Naive thymus-derived CD8-positive, alpha-beta T cell (primary cell): ENCODE results near the gene PDE4B. TPM values are rescaled to one million over a fixed set of nuclear protein-coding genes. Genes with fewer than 3 reads are reported as not detected.

Experiments
- ATAC-seq, 2 donors: fragments of 150-1000 bp; cut with Tn5 transposase in 1 of 2; sonication (Bioruptor Pico), chemical (Tn5 transposase) in 1 of 2; 1 replicate in 1 of 2; 2 replicates in 1 of 2; pipeline ENCODE4 v1.10.0; 2021; ENCODE audit warnings: mild to moderate bottlenecking in 2 of 2, moderate library complexity in 2 of 2
- POLR2A ChIA-PET: fragments of 350-600 bp; sonication (Branson Sonifier 250); formaldehyde crosslinking; loops from one replicate; lab custom pipeline; 2021; ENCODE audit warnings: antibody characterized with exemption; lab: Charles Lee
- DNase-seq, 10 donors: peaks; one replicate each; pipeline versions ENCODE4 v3.0.0 to v3.0.0-alpha.2; 2020 to 2022
- H3K27ac Mint-ChIP-seq, 10 donors: one replicate each; pipeline ENCODE4 v1.8.0; 2020 to 2022; ENCODE audit warnings: mild to moderate bottlenecking in 10 of 10, mixed read lengths in 10 of 10, moderate library complexity in 4 of 10, inconsistent platforms in 1 of 10
- H3K27me3 Mint-ChIP-seq, 5 donors: one replicate each; pipeline ENCODE4 v1.8.0; 2021 to 2022; ENCODE audit warnings: mixed read lengths in 5 of 5
- H3K36me3 Mint-ChIP-seq, 3 donors: one replicate each; pipeline ENCODE4 v1.8.0; 2020 to 2022; ENCODE audit warnings: mixed read lengths in 3 of 3, mild to moderate bottlenecking in 2 of 3, inconsistent platforms in 1 of 3
- H3K4me1 Mint-ChIP-seq, 4 donors: one replicate each; pipeline ENCODE4 v1.8.0; 2021 to 2022; ENCODE audit warnings: mixed read lengths in 4 of 4
- H3K4me3 Mint-ChIP-seq, 10 donors: one replicate each; pipeline ENCODE4 v1.8.0; 2020 to 2022; ENCODE audit warnings: mild to moderate bottlenecking in 10 of 10, mixed read lengths in 10 of 10, moderate library complexity in 6 of 10, inconsistent platforms in 1 of 10
- H3K9me3 Mint-ChIP-seq, 9 donors: one replicate each; pipeline ENCODE4 v1.8.0; 2020 to 2022; ENCODE audit warnings: mixed read lengths in 9 of 9, mild to moderate bottlenecking in 3 of 9, inconsistent platforms in 1 of 9, moderate library complexity in 1 of 9
- polyA plus RNA-seq, 3 donors: library from polyadenylated mRNA; unstranded; fragments of 300-500 nt; fragmentation: Illumina TruSeq; gene quantifications; one replicate each; pipeline ENCODE4 v1.2.3, GENCODE V29; 2021
- total RNA-seq, 8 experiments: library from RNA in 2 of 8; stranded (reverse) in 2 of 8; gene quantifications; one replicate each; pipeline ENCODE4 v1.2.3 and lab custom pipeline; 2021 to 2026

The PDE4B gene
- total and polyA plus RNA-seq, 5 experiments from 2014 or later, result 27.4 to 35.2 (median 31.9) TPM

DNA sequence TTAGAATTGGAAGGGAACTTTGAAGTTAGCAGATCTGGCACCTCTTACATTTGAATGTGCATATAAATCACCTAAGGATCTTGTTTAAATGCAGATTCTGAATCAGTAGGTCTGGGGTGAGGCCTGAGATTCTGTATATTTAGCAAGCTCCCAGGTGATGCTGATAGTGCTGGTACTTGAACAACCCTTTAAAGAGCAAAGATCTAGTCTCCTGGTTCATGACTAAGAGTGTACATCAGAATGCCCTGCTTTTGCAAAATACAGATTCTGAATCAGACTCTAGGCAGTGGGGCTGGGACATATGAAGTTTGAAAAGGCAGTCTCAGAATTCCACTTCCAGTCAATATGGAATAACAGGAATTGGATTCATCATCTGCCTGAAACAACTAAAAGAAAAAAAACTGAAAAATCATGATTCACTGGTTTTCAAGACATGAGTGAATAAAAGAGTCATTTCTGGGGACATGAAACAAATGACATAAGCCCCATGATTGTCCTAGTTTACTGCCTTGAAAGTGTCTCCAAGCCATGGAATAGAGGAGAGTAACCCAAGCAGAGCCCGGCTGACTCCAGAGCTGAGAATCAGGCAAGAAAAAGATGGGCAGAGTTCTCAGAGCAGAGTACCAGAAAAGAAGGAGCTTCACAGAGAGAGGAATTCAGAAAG, 591.7 kb downstream of the PDE4B start:
- Mint-ChIP-seq H3K27ac (no peak overlapping the region), H3K4me3 (no peak overlapping the region), H3K27me3 (no peaks in the 10 kb centered on the region), H3K9me3 (peaks cover 0 to 33% (median 12%) of the 10 kb centered on the region in 9 donors), H3K4me1 (peaks cover 11 to 23% (median 15%) of the 10 kb centered on the region in 4 donors), H3K36me3 (peaks cover 0 to 27% (median 13%) of the 10 kb centered on the region in 3 donors)
- DNase-seq (no peak), ATAC-seq (no peak)
- POLR2A ChIA-PET, result no interaction called here

GRCh38 chr1:66386712-66387111, 594.0 kb downstream of the PDE4B start:
- ATAC-seq (no peak), DNase-seq (no peak)
- peaks cover 0 to 27% (median 13%) of the 10 kb centered on the region in 3 donors for H3K36me3 Mint-ChIP-seq
- POLR2A ChIA-PET, result no interaction called here
- no peaks in the 10 kb centered on the region for H3K27me3 Mint-ChIP-seq
- H3K27ac Mint-ChIP-seq, result no peak overlapping the region
- no peak overlapping the region for H3K4me3 Mint-ChIP-seq
- H3K9me3 Mint-ChIP-seq, result peaks cover 0 to 33% (median 12%) of the 10 kb centered on the region in 9 donors
- peaks cover under 1 to 2% (median 1%) of the 10 kb centered on the region in 4 donors for H3K4me1 Mint-ChIP-seq

GRCh38 chr1:66388913-66389312, 596.2 kb downstream of the PDE4B start:
- POLR2A ChIA-PET, result interaction anchor here (0.8 kb wide), 1 partner anchor 884 kb away, joined by 3 read pairs; no protein-coding TSS in a partner anchor
- Mint-ChIP-seq H3K9me3 (peaks cover 0 to 26% (median 12%) of the 10 kb centered on the region in 9 donors), H3K36me3 (peaks cover 0 to 20% (median 13%) of the 10 kb centered on the region in 3 donors), H3K4me1 (peaks cover 0 to 4% (median 1%) of the 10 kb centered on the region in 4 donors), H3K4me3 (no peak overlapping the region), H3K27me3 (no peaks in the 10 kb centered on the region), H3K27ac (no peak overlapping the region)
- no peak for DNase-seq
- no peak for ATAC-seq

DNA sequence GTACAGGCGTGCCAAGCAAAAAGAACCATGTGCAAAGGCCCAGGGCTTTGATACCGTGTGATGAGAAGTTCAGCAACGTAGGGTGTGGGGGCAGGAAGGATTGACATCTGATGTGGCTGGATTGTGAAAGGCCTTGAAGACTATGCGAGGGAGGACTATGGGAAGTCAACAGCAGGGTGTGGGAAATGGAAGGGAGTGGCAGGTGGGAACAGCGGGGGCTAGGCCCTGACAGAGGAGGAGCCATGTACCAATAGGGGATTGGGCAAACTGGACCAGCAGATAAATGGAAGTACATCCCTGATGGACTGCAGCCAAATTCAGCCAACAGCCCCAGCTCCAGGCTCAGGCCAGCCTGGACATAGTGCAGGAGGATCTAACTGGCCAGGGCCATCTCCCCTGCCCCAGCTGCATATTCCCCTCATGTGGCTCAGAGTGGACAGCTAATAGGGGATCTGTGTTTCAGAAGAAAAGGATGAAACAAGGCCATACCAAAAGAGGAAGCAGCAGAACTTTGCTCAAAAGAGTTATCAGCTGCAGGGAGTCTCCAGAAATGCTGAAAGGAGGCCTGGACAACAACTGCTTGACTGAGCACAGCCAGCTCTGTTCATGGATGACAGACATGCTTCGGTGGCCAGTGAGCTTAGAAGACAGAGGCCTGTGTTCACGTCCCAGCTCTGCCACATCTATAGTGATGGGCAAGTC, 601.0 kb downstream of the PDE4B start:
- peak overlapping the region in 1 of 10 donors; percentile 50 for H3K27ac Mint-ChIP-seq
- POLR2A ChIA-PET, result no interaction called here
- peaks cover 0 to 3% (median 0%) of the 10 kb centered on the region in 5 donors for H3K27me3 Mint-ChIP-seq
- DNase-seq, result no peak
- H3K4me3 Mint-ChIP-seq, result no peak overlapping the region
- H3K36me3 Mint-ChIP-seq, result no peaks in the 10 kb centered on the region
- H3K4me1 Mint-ChIP-seq, result peaks cover 0 to 31% (median 5%) of the 10 kb centered on the region in 4 donors
- no peak for ATAC-seq
- peaks cover 0 to 4% (median 0%) of the 10 kb centered on the region in 9 donors for H3K9me3 Mint-ChIP-seq

- Mint-ChIP-seq H3K36me3 (no peaks in the 10 kb centered on the region), H3K4me1 (peaks cover 0 to 31% (median 5%) of the 10 kb centered on the region in 4 donors), H3K9me3 (peaks cover 0 to 3% (median 0%) of the 10 kb centered on the region in 9 donors), H3K27me3 (peaks cover 0 to 3% (median 0%) of the 10 kb centered on the region in 5 donors), H3K4me3 (no peak overlapping the region), H3K27ac (no peak overlapping the region)
- ATAC-seq, result no peak
- POLR2A ChIA-PET, result no interaction called here
- no peak for DNase-seq
Measured at GRCh38 chr1:66394603-66395002, 601.9 kb downstream of the PDE4B start.

DNA sequence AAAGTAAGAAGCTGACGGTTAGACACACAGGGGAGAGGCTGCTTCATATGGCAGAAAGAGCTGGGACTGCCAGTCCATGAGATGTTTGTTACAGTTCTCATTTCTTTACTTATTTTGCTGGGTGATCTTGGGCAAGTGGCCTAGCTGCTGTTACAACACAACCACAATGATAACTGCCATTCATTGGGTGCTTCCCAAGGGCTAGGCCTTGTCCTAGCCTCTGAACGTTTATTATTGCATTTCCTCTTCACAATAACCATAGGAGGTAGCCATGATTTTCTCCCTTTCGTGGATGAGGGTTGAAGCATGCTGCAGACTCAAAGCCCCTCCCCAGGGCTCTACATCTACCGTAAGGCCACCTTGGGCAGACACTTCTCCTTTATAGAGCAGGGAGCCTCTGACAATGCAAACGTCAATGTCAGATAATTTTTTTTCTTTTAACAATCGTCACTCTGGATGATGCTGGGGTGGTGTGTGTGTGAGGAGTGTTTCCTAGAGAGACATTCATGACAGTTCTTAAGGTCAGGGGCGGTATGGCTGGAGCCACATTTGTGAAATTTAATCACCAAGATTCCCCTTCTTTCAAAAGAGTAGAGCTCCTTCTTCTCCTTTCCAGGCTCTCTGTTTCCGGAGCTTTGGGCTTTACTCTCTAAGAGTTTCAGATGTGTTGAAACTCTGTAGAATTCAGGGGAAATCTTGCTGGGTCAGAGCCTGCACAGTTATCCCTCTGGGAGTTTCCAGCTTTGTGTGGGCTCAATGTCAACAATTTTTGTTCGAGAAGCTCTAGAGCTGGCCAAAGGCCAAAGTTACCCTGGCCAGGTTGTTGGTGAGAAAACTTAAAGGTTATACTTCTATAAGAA, 602.7 kb downstream of the PDE4B start:
- Mint-ChIP-seq H3K27me3 (peaks cover 0 to 3% (median 0%) of the 10 kb centered on the region in 5 donors), H3K36me3 (no peaks in the 10 kb centered on the region), H3K4me1 (peaks cover 2 to 32% (median 6%) of the 10 kb centered on the region in 4 donors), H3K9me3 (peaks cover 0 to 3% (median 0%) of the 10 kb centered on the region in 9 donors), H3K4me3 (no peak overlapping the region), H3K27ac (peak overlapping the region in 1 of 10 donors; percentile 70)
- POLR2A ChIA-PET, result no interaction called here
- ATAC-seq (no peak), DNase-seq (no peak)

GRCh38 chr1:66396212-66396890, 603.7 kb downstream of the PDE4B start:
- H3K27me3 Mint-ChIP-seq, result peaks cover 0 to 3% (median 0%) of the 10 kb centered on the region in 5 donors
- POLR2A ChIA-PET, result no interaction called here
- H3K4me3 Mint-ChIP-seq, result no peak overlapping the region
- peaks cover 2 to 38% (median 8%) of the 10 kb centered on the region in 4 donors for H3K4me1 Mint-ChIP-seq
- ATAC-seq (no peak), DNase-seq (no peak)
- H3K9me3 Mint-ChIP-seq, result peaks cover 0 to 3% (median 0%) of the 10 kb centered on the region in 9 donors
- H3K27ac Mint-ChIP-seq, result peak overlapping the region in 1 of 10 donors; percentile 5
- no peaks in the 10 kb centered on the region for H3K36me3 Mint-ChIP-seq

- H3K36me3 Mint-ChIP-seq, result no peaks in the 10 kb centered on the region
- peaks cover 2 to 46% (median 8%) of the 10 kb centered on the region in 4 donors for H3K4me1 Mint-ChIP-seq
- no peak overlapping the region for H3K4me3 Mint-ChIP-seq
- peaks cover 0 to 3% (median 0%) of the 10 kb centered on the region in 9 donors for H3K9me3 Mint-ChIP-seq
- POLR2A ChIA-PET, result no interaction called here
- peaks cover 0 to 3% (median 0%) of the 10 kb centered on the region in 5 donors for H3K27me3 Mint-ChIP-seq
- ATAC-seq (no peak), DNase-seq (no peak)
- H3K27ac Mint-ChIP-seq, result peak overlapping the region in 2 of 10 donors; percentile 0 to 5
Measured at GRCh38 chr1:66397192-66397591, 604.5 kb downstream of the PDE4B start.

- POLR2A ChIA-PET, result no interaction called here
- no peaks in the 10 kb centered on the region for H3K36me3 Mint-ChIP-seq
- H3K4me3 Mint-ChIP-seq, result no peak overlapping the region
- no peak for ATAC-seq
- peaks cover 2 to 45% (median 11%) of the 10 kb centered on the region in 4 donors for H3K4me1 Mint-ChIP-seq
- H3K9me3 Mint-ChIP-seq, result peaks cover 0 to 3% (median 0%) of the 10 kb centered on the region in 9 donors
- peak overlapping the region in 1 of 10 donors; percentile 27 for H3K27ac Mint-ChIP-seq
- H3K27me3 Mint-ChIP-seq, result peaks cover 0 to 3% (median 0%) of the 10 kb centered on the region in 5 donors
- no peak for DNase-seq
Measured at GRCh38 chr1:66399888-66400529, 607.3 kb downstream of the PDE4B start.

GRCh38 chr1:66400660-66401059, 608.0 kb downstream of the PDE4B start:
- no peak for ATAC-seq
- Mint-ChIP-seq H3K4me3 (no peak overlapping the region), H3K4me1 (peaks cover 2 to 43% (median 12%) of the 10 kb centered on the region in 4 donors), H3K9me3 (peaks cover 0 to 3% (median 0%) of the 10 kb centered on the region in 9 donors), H3K36me3 (no peaks in the 10 kb centered on the region), H3K27ac (peak overlapping the region in 3 of 10 donors; percentile 19 to 47 (median 29)), H3K27me3 (peaks cover 0 to 3% (median 0%) of the 10 kb centered on the region in 5 donors)
- POLR2A ChIA-PET, result no interaction called here
- DNase-seq, result no peak

- peaks cover 0 to 3% (median 0%) of the 10 kb centered on the region in 5 donors for H3K27me3 Mint-ChIP-seq
- no peak overlapping the region for H3K4me3 Mint-ChIP-seq
- peaks cover 2 to 37% (median 12%) of the 10 kb centered on the region in 4 donors for H3K4me1 Mint-ChIP-seq
- ATAC-seq (no peak), DNase-seq (no peak)
- POLR2A ChIA-PET, result no interaction called here
- H3K36me3 Mint-ChIP-seq, result no peaks in the 10 kb centered on the region
- peaks cover 0 to 3% (median 0%) of the 10 kb centered on the region in 9 donors for H3K9me3 Mint-ChIP-seq
- peak overlapping the region in 2 of 10 donors; percentile 19 to 29 for H3K27ac Mint-ChIP-seq
Measured at GRCh38 chr1:66401244-66401643, 608.5 kb downstream of the PDE4B start.
